GM12878 (cell line): ENCODE measurements around the gene MAPK13. TPM values are rescaled to one million over a fixed set of nuclear protein-coding genes. Genes with fewer than 3 reads are reported as not detected.
"Not testable (repeated sequence)": the region's sequence is repeated elsewhere in the genome, so short reads cannot be mapped to it uniquely, and the experiment has no call there.

ENCODE experiments used
- ATAC-seq: fragments of 200-7000 bp; cut with Tn5 transposase; 3 replicates; pipeline ENCODE4 v1.9.1; 2020; ENCODE audit warnings: mild to moderate bottlenecking, moderate library complexity
- BruUV-seq: library from RNA; stranded (reverse); fragments of 400-500 nt; replicated peaks from 2 replicates; lab custom pipeline; 2021; lab: Mats Ljungman, UMichigan
- CTCF ChIA-PET: fragments of 300-600 bp; sonication (Branson Sonifier 250); formaldehyde crosslinking; extraction: SDS; loops from one replicate; lab custom pipeline; 2021; ENCODE audit warnings: inconsistent platforms; lab: Yijun Ruan, JAX
- POLR2A ChIA-PET: fragments of 350-600 bp; formaldehyde crosslinking; extraction: SDS; loops from one replicate; lab custom pipeline; 2021; ENCODE audit warnings: inconsistent platforms; lab: Charles Lee
- RAD21 ChIA-PET: fragments of 300-600 bp; sonication (Branson Sonifier 250); formaldehyde crosslinking; loops from one replicate; lab custom pipeline; 2023; ENCODE audit warnings: antibody characterized with exemption; ENCODE audit not compliant: unreplicated experiment; lab: Charles Lee
- SMC1A ChIA-PET: fragments of 300-600 bp; sonication (Branson Sonifier 250); formaldehyde crosslinking; loops from one replicate; lab custom pipeline; 2023; ENCODE audit not compliant: unreplicated experiment, uncharacterized antibody; lab: Charles Lee
- DNase-seq: peaks from one replicate; pipeline ENCODE4 v3.0.0-alpha.2; 2011; ENCODE audit warnings: low read depth, low spot score
- FAIRE-seq: peaks from 3 replicates; lab custom pipeline; 2011; peaks lifted over from hg19 to GRCh38; lab: Jason Lieb, UNC
- H2AFZ ChIP-seq: 2 replicates; pipeline ENCODE4 v1.6.0; 2011; ENCODE audit warnings: low read depth, low read length, control low read depth; ENCODE audit not compliant: control insufficient read depth
- H3K27ac ChIP-seq: 2 replicates; pipeline ENCODE4 v1.5.1; 2011; ENCODE audit warnings: control low read depth; ENCODE audit not compliant: control insufficient read depth, insufficient read depth
- H3K27me3 ChIP-seq, 2 experiments: replicated peaks in 1 of 2; 2 replicates each; pipeline versions ENCODE4 v1.6.0 to v1.6.1; 2011; ENCODE audit warnings: low read length in 1 of 2; ENCODE audit not compliant: control insufficient read depth in 2 of 2, insufficient read depth in 2 of 2
- H3K36me3 ChIP-seq, 2 experiments: 2 replicates each; pipeline ENCODE4 v1.5.1; 2011; ENCODE audit warnings: low read length in 1 of 2; ENCODE audit not compliant: control insufficient read depth in 2 of 2, insufficient read depth in 2 of 2
- H3K4me1 ChIP-seq: 2 replicates; pipeline ENCODE4 v1.6.1; 2011; ENCODE audit warnings: mild to moderate bottlenecking, low read length, moderate library complexity, mixed read lengths; ENCODE audit not compliant: control insufficient read depth, insufficient read depth
- H3K4me2 ChIP-seq: 2 replicates; pipeline ENCODE4 v1.6.0; 2011; ENCODE audit warnings: control low read depth; ENCODE audit not compliant: control insufficient read depth, insufficient read depth
- H3K4me3 ChIP-seq: fragments of 200-600 bp; sonication (generic); 2 replicates; pipeline ENCODE4 v1.5.1; 2016
- H3K79me2 ChIP-seq: 2 replicates; pipeline ENCODE4 v1.6.0; 2011; ENCODE audit warnings: low read length; ENCODE audit not compliant: control insufficient read depth, insufficient read depth
- H3K9ac ChIP-seq: 2 replicates; pipeline ENCODE4 v1.8.0; 2011; ENCODE audit warnings: low read length, control low read depth, mixed read lengths; ENCODE audit not compliant: control insufficient read depth, insufficient read depth
- H3K9me3 ChIP-seq: replicated peaks from 3 replicates; pipeline ENCODE4 v1.5.1; 2011; ENCODE audit warnings: mild to moderate bottlenecking, low read length; ENCODE audit not compliant: control insufficient read depth, insufficient read depth
- H4K20me1 ChIP-seq: 2 replicates; pipeline ENCODE4 v1.6.0; 2011; ENCODE audit not compliant: control insufficient read depth, insufficient read depth
- ATF7 ChIP-seq: fragments of 450-650 bp; IDR thresholded peaks from 2 replicates; pipeline ENCODE4 v1.6.1; 2016; ENCODE audit warnings: low read depth, mild to moderate bottlenecking
- CTCF ChIP-seq, 3 experiments: IDR thresholded peaks in 2 of 3; conservative IDR thresholded peaks in 1 of 3; 2 replicates each; pipeline ENCODE4 v1.5.1; 2011; ENCODE audit warnings: low read depth in 3 of 3, low read length in 3 of 3, mild to moderate bottlenecking in 3 of 3, control low read depth in 2 of 3, moderate library complexity in 2 of 3, inconsistent platforms in 1 of 3, mixed read lengths in 1 of 3; ENCODE audit not compliant: control insufficient read depth in 2 of 3, insufficient read depth in 1 of 3; ENCODE audit errors: extremely low read depth in 1 of 3
- EED ChIP-seq: sonication (generic); IDR thresholded peaks from 2 replicates; pipeline ENCODE4 v1.6.1; 2016; ENCODE audit warnings: antibody characterized with exemption, low read depth
- FOXK2 ChIP-seq: fragments of 450-650 bp; IDR thresholded peaks from 2 replicates; pipeline ENCODE4 v1.6.1; 2017; ENCODE audit warnings: mild to moderate bottlenecking, moderate library complexity
- MTA3 ChIP-seq: IDR thresholded peaks from 2 replicates; pipeline ENCODE4 v1.6.1; 2012; ENCODE audit warnings: low read length, inconsistent platforms, borderline replicate concordance
- MYC ChIP-seq: IDR thresholded peaks from 2 replicates; pipeline ENCODE4 v1.6.1; 2011; ENCODE audit warnings: mild to moderate bottlenecking, low read length, moderate library complexity, inconsistent platforms; ENCODE audit not compliant: insufficient read depth, insufficient replicate concordance, insufficient read length, severe bottlenecking
- NKRF ChIP-seq: fragments of 450-650 bp; conservative IDR thresholded peaks from 2 replicates; pipeline ENCODE4 v1.6.1; 2017; ENCODE audit warnings: mild to moderate bottlenecking, moderate library complexity
- SMARCA5 ChIP-seq: fragments of 450-650 bp; IDR thresholded peaks from 2 replicates; pipeline ENCODE4 v1.6.1; 2017; ENCODE audit warnings: mild to moderate bottlenecking
- TBL1XR1 ChIP-seq: IDR thresholded peaks from 2 replicates; pipeline ENCODE4 v1.6.1; 2012; ENCODE audit warnings: low read depth, low read length, improper control_type of control experiment
- TCF3 ChIP-seq: IDR thresholded peaks from 2 replicates; pipeline ENCODE4 v1.6.1; 2012; ENCODE audit warnings: low read depth, mild to moderate bottlenecking, low read length, borderline replicate concordance; ENCODE audit not compliant: insufficient read depth
- USF2 ChIP-seq: IDR thresholded peaks from 2 replicates; pipeline ENCODE4 v1.6.1; 2011; ENCODE audit warnings: low read depth, low read length, improper control_type of control experiment, borderline replicate concordance
- YBX1 ChIP-seq: fragments of 450-650 bp; IDR thresholded peaks from 2 replicates; pipeline ENCODE4 v1.6.1; 2016; ENCODE audit warnings: antibody characterized with exemption
- WGBS: methylation state at CpG from one replicate; pipeline ENCODE4 v1.1.6; 2016; ENCODE audit warnings: low lambda C conversion rate; ENCODE audit not compliant: insufficient replicate concordance, insufficient coverage; ENCODE audit errors: missing lambda C conversion rate; 5-methylcytosine and 5-hydroxymethylcytosine counted together
- in situ Hi-C: fragments of 300-500 bp; cut with MboI; formaldehyde crosslinking; loops from 9 replicates; pipeline ENCODE4 v1.14.3; 2018; ENCODE audit warnings: mixed read lengths
- intact Hi-C: fragments of 100-400 bp; cut with micrococcal nuclease; formaldehyde crosslinking; loops from one replicate; pipeline ENCODE4 v1.14.2; 2022; ENCODE audit not compliant: unreplicated experiment
- polyA plus RNA-seq, 11 experiments: library from polyadenylated mRNA; depleted of rRNA in 4 of 11; unstranded in 6 of 11; stranded (reverse) in 5 of 11; fragments of >200 nt; fragmentation: Nextera tagmentation in 4 of 11; fragmentation: Illumina TruSeq in 1 of 11; extraction: Ambion mirVana in 4 of 11; extraction: Trizol in 1 of 11; gene quantifications; 1 replicate in 1 of 11; 2 replicates in 10 of 11; pipeline versions ENCODE4 v1.2.1 to v1.2.3, GENCODE V29; 2011 to 2016; ENCODE audit warnings: inconsistent platforms in 2 of 11, missing spikeins in 2 of 11, low read depth in 1 of 11
- total RNA-seq, 4 experiments: library from RNA; depleted of rRNA in 3 of 4; stranded (reverse); fragments of >200 nt in 3 of 4; fragmentation: Illumina TruSeq in 1 of 4; extraction: Trizol in 1 of 4; gene quantifications; 2 replicates each; pipeline versions ENCODE4 v1.2.1 to v1.2.3, GENCODE V29; 2013 to 2021
- TF ChIP-seq, protein P1 (sequence below): fragments of 450-650 bp; IDR thresholded peaks from 2 replicates; pipeline ENCODE4 v1.6.1; 2018; ENCODE audit warnings: mild to moderate bottlenecking, low read depth, moderate library complexity; ENCODE audit not compliant: partially characterized antibody

The MAPK13 gene
- total and polyA plus RNA-seq, 10 of the 15 experiments (the other 5 are each of a cell fraction or from before 2014, with no cell fraction given): 1.8 to 48.0 (median 37.5) TPM

- TF ChIP-seq, protein P1, sequence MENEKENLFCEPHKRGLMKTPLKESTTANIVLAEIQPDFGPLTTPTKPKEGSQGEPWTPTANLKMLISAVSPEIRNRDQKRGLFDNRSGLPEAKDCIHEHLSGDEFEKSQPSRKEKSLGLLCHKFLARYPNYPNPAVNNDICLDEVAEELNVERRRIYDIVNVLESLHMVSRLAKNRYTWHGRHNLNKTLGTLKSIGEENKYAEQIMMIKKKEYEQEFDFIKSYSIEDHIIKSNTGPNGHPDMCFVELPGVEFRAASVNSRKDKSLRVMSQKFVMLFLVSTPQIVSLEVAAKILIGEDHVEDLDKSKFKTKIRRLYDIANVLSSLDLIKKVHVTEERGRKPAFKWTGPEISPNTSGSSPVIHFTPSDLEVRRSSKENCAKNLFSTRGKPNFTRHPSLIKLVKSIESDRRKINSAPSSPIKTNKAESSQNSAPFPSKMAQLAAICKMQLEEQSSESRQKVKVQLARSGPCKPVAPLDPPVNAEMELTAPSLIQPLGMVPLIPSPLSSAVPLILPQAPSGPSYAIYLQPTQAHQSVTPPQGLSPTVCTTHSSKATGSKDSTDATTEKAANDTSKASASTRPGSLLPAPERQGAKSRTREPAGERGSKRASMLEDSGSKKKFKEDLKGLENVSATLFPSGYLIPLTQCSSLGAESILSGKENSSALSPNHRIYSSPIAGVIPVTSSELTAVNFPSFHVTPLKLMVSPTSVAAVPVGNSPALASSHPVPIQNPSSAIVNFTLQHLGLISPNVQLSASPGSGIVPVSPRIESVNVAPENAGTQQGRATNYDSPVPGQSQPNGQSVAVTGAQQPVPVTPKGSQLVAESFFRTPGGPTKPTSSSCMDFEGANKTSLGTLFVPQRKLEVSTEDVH: no peak
- no peak for TF ChIP-seq MTA3
- no peak for TF ChIP-seq USF2
- TF ChIP-seq SMARCA5: no peak; the same call in 1 of the 2 replicates
- no peak for TF ChIP-seq NKRF
- no peak for TF ChIP-seq YBX1
- 0 out of 2 replicates have a peak, but pooled peaks have one; percentile 24 for TF ChIP-seq ATF7
- peak; percentile 75 to 93 (median 91) for TF ChIP-seq CTCF (IDR thresholded peaks at IDR 0.05 in 2 of 3, conservative IDR thresholded peaks at IDR 0.05 in 1 of 3; ENCODE audit: control insufficient read depth in 2 of 3, extremely low read depth in 1 of 3, insufficient read depth in 1 of 3, low read depth in 3 of 3, low read length in 3 of 3)
- TF ChIP-seq EED: no peak
- no peak for TF ChIP-seq FOXK2
- no peak for TF ChIP-seq TCF3
- no peak for TF ChIP-seq TBL1XR1
- TF ChIP-seq MYC: no peak
These were observed 6.8 kb upstream of the MAPK13 start (continued) for GRCh38 chr6:36123270-36124139.

GRCh38 chr6:36124346-36124745 is 6.0 kb upstream of the MAPK13 start:
- ATAC-seq, H3K79me2 ChIP-seq, H4K20me1 ChIP-seq, H3K9me3 ChIP-seq, FAIRE-seq, H3K4me2 ChIP-seq, H3K9ac ChIP-seq, H3K27me3 ChIP-seq, DNase-seq, H3K36me3 ChIP-seq, H2AFZ ChIP-seq, H3K4me3 ChIP-seq, H3K27ac ChIP-seq, BruUV-seq: not testable (repeated sequence)
- intact Hi-C loops (loop anchor here (10.0 kb wide), 1 partner anchor 180 kb away; no protein-coding TSS in a partner anchor), in situ Hi-C loops (loop anchor here (5.0 kb wide), 1 partner anchor 233 kb away; no protein-coding TSS in a partner anchor)
- POLR2A ChIA-PET: interaction anchor here (1.6 kb wide), 1 partner anchor 234 kb away, joined by 4 read pairs; no protein-coding TSS in a partner anchor
- peaks cover 26% of the 10 kb centered on the region for H3K4me1 ChIP-seq
- CTCF ChIA-PET: interaction anchor here (0.6 to 7.6 kb wide), 11 partner anchors 19 to 235 kb away, joined by 3 to 82 read pairs (median 4); no protein-coding TSS in a partner anchor
- 77% methylated on average over 8 of the region's 8 CpGs for WGBS
- RAD21 ChIA-PET: interaction anchor here (0.9 to 1.7 kb wide), 6 partner anchors 71 to 236 kb away, joined by 3 to 12 read pairs (median 6); no protein-coding TSS in a partner anchor
- SMC1A ChIA-PET: interaction anchor here (1.1 to 7.8 kb wide), 5 partner anchors 57 to 235 kb away, joined by 3 to 75 read pairs (median 5); no protein-coding TSS in a partner anchor
